HG02623 (cell line): ENCODE data around the gene ITSN1.
"Not testable (repeated sequence)": the region's sequence is repeated elsewhere in the genome, so short reads cannot be mapped to it uniquely, and the experiment has no call there.

Source experiments
- ATAC-seq: cut with Tn5 transposase; IDR thresholded peaks from one replicate; pipeline ENCODE4 v1.9.1; 2021; ENCODE audit warnings: moderate library complexity; ENCODE audit not compliant: unreplicated experiment

ITSN1 gene

GRCh38 chr21:33763582-33763899 is 121.2 kb downstream of the ITSN1 start:
- ATAC-seq: no peak

GRCh38 chr21:33767236-33767635 is 124.9 kb downstream of the ITSN1 start:
- no peak for ATAC-seq

- no peak for ATAC-seq
Observed at GRCh38 chr21:33767960-33768359, 125.7 kb downstream of the ITSN1 start.

GRCh38 chr21:33769057-33769456 is 126.8 kb downstream of the ITSN1 start:
- ATAC-seq: no peak

- ATAC-seq: no peak
Observed at GRCh38 chr21:33770542-33770941, 128.2 kb downstream of the ITSN1 start.

GRCh38 chr21:33771976-33772375 is 129.7 kb downstream of the ITSN1 start:
- no peak for ATAC-seq

- ATAC-seq: no peak
Observed at GRCh38 chr21:33774551-33774950, 132.2 kb downstream of the ITSN1 start.

GRCh38 chr21:33775100-33775828 is 133.0 kb downstream of the ITSN1 start:
- no peak for ATAC-seq

- no peak for ATAC-seq
Observed at GRCh38 chr21:33780631-33781030, 138.3 kb downstream of the ITSN1 start.

GRCh38 chr21:33781121-33781520 is 138.8 kb downstream of the ITSN1 start:
- ATAC-seq: no peak

- no peak for ATAC-seq
Observed at GRCh38 chr21:33783187-33783979, 141.1 kb downstream of the ITSN1 start.

GRCh38 chr21:33787431-33787830 is 145.1 kb downstream of the ITSN1 start:
- no peak for ATAC-seq

- not testable (repeated sequence) for ATAC-seq
Observed at GRCh38 chr21:33788438-33788837, 146.1 kb downstream of the ITSN1 start.

GRCh38 chr21:33789697-33790096 is 147.4 kb downstream of the ITSN1 start:
- ATAC-seq: no peak

- no peak for ATAC-seq
Observed at GRCh38 chr21:33791073-33791472, 148.8 kb downstream of the ITSN1 start.

GRCh38 chr21:33794596-33794995 is 152.3 kb downstream of the ITSN1 start:
- ATAC-seq: no peak

- ATAC-seq: no peak
Observed at GRCh38 chr21:33797565-33797964, 155.3 kb downstream of the ITSN1 start.

- ATAC-seq: no peak
Observed at GRCh38 chr21:33799378-33800090, 157.2 kb downstream of the ITSN1 start.

GRCh38 chr21:33800753-33801423 is 158.6 kb downstream of the ITSN1 start:
- no peak for ATAC-seq

GRCh38 chr21:33801424-33802405 is 159.4 kb downstream of the ITSN1 start:
- ATAC-seq: no peak
